BLaER1 (cell line): ENCODE measurements around the gene PERCC1.
"Not testable (repeated sequence)": the region's sequence is repeated elsewhere in the genome, so short reads cannot be mapped to it uniquely, and the experiment has no call there.

Experiments
- H3K27ac ChIP-seq: shearing (Covaris generic); formaldehyde crosslinking; 2 replicates; pipeline ENCODE4 v1.8.1; 2022
- H3K27me3 ChIP-seq: shearing (Covaris generic); formaldehyde crosslinking; 2 replicates; pipeline ENCODE4 v1.8.1; 2022
- H3K36me3 ChIP-seq: shearing (Covaris generic); formaldehyde crosslinking; 2 replicates; pipeline ENCODE4 v1.8.1; 2022
- H3K4me1 ChIP-seq: shearing (Covaris generic); formaldehyde crosslinking; 2 replicates; pipeline ENCODE4 v1.8.1; 2022
- H3K4me2 ChIP-seq: shearing (Covaris generic); formaldehyde crosslinking; 2 replicates; pipeline ENCODE4 v1.8.1; 2022
- H3K4me3 ChIP-seq: shearing (Covaris generic); formaldehyde crosslinking; 2 replicates; pipeline ENCODE4 v1.8.1; 2022
- H3K9ac ChIP-seq: shearing (Covaris generic); formaldehyde crosslinking; 2 replicates; pipeline ENCODE4 v1.8.1; 2022
- H3K9me3 ChIP-seq: shearing (Covaris generic); formaldehyde crosslinking; 2 replicates; pipeline ENCODE4 v1.8.1; 2022
- H4K20me1 ChIP-seq: shearing (Covaris generic); formaldehyde crosslinking; 2 replicates; pipeline ENCODE4 v1.8.1; 2022
- Cebpa-rat ChIP-seq: shearing (Covaris generic); IDR thresholded peaks from 2 replicates; pipeline ENCODE4 v1.8.1; 2022

The PERCC1 gene

DNA sequence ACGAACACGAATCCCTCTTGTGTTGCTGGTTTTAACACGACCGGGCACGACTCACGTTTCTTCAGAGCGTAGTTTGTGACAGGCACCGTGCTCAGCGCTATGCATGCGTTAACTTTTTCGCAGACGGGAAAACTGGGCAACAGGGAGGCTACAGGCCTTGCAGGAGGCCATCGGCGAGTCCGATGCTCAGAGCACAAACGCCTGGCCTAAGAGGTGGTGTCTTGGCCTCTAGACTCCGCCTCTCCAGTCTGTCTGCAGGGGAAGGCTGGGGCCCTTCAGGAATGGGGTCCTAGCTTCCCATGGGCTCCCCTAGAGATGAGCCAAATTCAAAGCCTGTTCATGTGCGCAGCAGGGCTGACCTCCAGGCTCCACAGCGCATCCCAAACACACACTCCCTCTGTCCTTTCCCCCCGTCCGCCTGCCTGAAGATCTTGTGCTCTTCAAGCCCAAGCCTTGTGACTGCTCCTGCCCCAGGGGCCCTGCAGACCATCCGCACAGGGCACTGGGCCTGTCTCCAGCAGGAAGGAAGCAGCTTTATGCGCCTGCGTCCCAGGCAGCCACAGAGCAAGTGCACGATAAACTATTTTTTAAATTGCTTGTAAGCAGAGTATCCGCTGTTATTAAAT lies 40.8 kb downstream of the PERCC1 start:
- no peaks in the 10 kb centered on the region for H3K9me3 ChIP-seq
- H3K9ac ChIP-seq: peak overlapping the region; percentile 98

DNA sequence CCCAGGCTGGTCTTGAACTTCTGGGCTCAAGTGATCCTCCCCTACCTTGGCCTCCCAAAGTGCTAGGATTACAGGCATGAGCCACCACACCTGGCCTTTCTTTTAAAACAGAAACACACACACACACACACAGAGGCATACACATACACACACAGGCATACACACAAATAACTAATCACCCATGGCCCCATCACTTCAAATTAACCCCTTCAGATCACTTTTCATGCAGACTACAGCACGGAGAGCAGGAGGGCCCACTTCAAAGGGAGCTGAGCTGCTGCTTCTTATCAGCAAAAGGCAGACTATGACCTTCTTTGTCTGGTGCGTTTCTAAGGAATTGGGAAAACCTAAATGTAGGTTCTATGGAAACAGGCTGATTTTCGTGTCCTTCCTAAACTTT lies 42.1 kb downstream of the PERCC1 start:
- H3K36me3 ChIP-seq: 0 out of 2 replicates have a peak, but pooled peaks cover 2% of the 10 kb centered on the region
- no peak for TF ChIP-seq Cebpa-rat
- no peaks in the 10 kb centered on the region for H3K27me3 ChIP-seq
- 0 out of 2 replicates have a peak, but pooled peaks cover 5% of the 10 kb centered on the region for H4K20me1 ChIP-seq
- peak overlapping the region; percentile 88 for H3K4me3 ChIP-seq
- peaks cover 70% of the 10 kb centered on the region for H3K4me1 ChIP-seq
- H3K27ac ChIP-seq: peak overlapping the region; percentile 99
- H3K9me3 ChIP-seq: no peaks in the 10 kb centered on the region
- H3K4me2 ChIP-seq: peak overlapping the region; percentile 100
- peak overlapping the region; percentile 98 for H3K9ac ChIP-seq

More for the DNA sequence above, 40.8 kb downstream of the PERCC1 start:
- H4K20me1 ChIP-seq: peaks cover 5% of the 10 kb centered on the region; the same call in 1 of the 2 replicates
- peak overlapping the region; percentile 68 for H3K4me3 ChIP-seq
- TF ChIP-seq Cebpa-rat: no peak
- H3K4me2 ChIP-seq: peak overlapping the region; percentile 100
- H3K27ac ChIP-seq: peak overlapping the region; percentile 99
- 0 out of 2 replicates have a peak, but pooled peaks cover 7% of the 10 kb centered on the region for H3K36me3 ChIP-seq
- no peaks in the 10 kb centered on the region for H3K27me3 ChIP-seq
- peaks cover 83% of the 10 kb centered on the region for H3K4me1 ChIP-seq

DNA sequence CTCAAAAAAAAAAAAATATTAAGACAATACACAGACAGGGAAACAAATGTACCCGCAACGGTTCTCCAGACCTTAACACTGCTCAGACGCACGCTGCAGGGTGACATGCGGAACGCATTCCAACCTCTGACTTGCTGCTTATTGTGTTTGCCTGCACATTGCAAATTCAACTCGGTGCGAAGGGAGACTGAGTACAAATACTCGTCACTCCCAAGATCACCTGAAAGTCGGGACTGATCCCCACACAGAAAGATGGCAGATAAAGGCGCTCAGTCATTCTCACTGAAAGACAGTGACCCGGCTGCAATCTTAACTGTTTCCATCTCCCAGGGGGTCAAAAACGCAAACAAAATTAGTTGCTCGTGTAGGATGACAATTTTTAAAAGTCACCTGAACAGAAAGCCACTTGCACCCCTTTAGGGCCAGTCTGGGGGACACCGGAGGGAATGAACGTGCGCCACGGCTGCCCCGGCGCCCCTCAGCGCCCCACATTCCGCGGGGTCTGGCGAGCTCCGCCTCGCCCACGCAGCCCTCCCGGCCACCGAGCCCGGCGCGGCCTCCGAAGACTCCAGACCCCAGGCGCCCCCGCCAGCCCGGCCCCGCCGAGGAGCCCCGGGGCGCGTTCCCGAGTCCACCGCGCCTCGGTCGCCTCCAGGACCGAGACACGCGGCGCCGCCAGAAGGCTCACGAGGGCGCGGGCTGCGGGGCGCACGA lies 43.4 kb downstream of the PERCC1 start:
- no peaks in the 10 kb centered on the region for H3K27me3 ChIP-seq
- H3K36me3 ChIP-seq: no peaks in the 10 kb centered on the region
- peak overlapping the region; percentile 100 for H3K4me2 ChIP-seq
- no peaks in the 10 kb centered on the region for H3K9me3 ChIP-seq
- H3K4me1 ChIP-seq: peaks cover 58% of the 10 kb centered on the region
- H3K27ac ChIP-seq: peak overlapping the region; percentile 99
- peak overlapping the region; percentile 98 for H3K9ac ChIP-seq
- peak overlapping the region; percentile 88 for H3K4me3 ChIP-seq
- TF ChIP-seq Cebpa-rat: no peak
- 0 out of 2 replicates have a peak, but pooled peaks cover 5% of the 10 kb centered on the region for H4K20me1 ChIP-seq

DNA sequence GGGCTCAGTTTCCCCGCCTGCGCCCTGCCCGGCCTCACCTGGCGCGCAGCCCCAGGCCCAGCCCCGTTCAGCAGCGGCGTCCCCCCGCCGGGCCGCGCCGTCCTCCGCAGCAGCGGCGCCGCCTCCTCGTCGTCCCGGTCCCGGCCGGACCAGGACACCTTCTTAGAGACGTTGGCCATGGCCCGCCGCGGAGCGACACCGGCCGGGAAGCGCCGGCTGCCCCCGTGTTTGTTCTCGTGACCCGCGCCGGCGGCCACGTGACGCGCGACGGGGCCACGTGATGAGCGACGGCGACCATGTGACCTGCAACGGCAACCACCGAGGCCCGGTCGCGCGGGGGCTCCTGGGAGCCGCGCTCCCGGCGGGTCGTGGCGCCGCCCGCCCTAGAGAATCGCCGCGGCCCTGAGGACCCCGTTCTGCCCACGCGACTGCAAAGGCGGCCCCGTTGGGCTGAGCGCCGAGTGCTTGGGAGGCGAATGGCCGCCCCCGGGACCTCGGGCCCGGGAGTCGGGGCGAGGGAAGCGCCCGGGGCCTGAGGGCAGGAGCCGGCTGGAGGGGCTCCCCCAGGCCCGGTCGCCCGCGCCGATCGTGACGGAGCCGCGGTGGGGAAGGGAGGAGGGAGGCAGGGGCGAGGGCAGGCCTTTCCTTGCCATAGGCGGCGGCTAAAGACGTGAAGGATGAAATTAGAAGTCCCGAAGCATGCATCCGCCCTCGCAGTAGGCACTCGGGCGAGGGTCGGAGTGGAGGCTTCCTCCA lies 44.1 kb downstream of the PERCC1 start, which contains the start of gene CLCN7:
CLCN7 (minus strand) TSS at position 233 of the 756 bp plus-strand sequence; CDS start at position 179, 54 bp downstream.
- Histone ChIP-seq H3K9me3 (no peaks in the 10 kb centered on the region), H3K4me2 (peak within 1 kb of the TSS; percentile 100), H3K9ac (peak within 1 kb of the TSS; percentile 98), H3K27me3 (no peaks in the 10 kb centered on the region), H3K4me1 (peaks cover 61% of the 10 kb centered on the region), H3K36me3 (no peaks in the 10 kb centered on the region), H3K4me3 (peak within 1 kb of the TSS; percentile 88), H3K27ac (peak within 1 kb of the TSS; percentile 99), H4K20me1 (0 out of 2 replicates have a peak, but pooled peaks cover 5% of the 10 kb centered on the region)
- no peak for TF ChIP-seq Cebpa-rat

DNA sequence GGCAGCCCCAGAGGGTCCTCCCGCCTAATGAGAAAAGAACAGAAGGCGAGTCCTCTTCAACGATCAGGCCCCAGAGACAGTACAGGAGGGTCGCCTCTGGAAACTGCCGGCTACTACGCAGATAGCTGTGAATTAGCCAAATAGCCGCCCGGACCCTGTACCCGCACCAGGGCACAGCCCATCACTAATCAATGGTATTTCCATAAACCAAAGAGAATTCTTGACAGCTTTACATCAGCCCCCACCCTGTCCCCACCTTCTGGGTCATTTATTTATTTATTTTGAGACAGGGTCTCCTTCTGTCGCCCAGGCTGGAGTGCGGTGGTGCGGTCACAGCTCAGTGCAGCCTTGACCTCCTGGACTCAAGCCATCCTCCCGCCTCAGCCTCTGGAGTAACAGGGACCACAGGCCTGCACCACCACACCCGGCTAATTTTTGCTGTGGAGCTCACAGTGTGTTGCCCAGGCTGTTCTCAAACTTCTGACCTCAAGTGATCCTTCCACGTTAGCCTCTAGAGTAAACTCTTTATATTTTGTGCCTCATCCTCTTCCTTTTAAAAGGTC lies 44.8 kb downstream of the PERCC1 start:
- Histone ChIP-seq H3K4me2 (peak overlapping the region; percentile 100), H3K27me3 (no peaks in the 10 kb centered on the region), H3K4me3 (peak overlapping the region; percentile 88), H3K4me1 (peaks cover 61% of the 10 kb centered on the region), H3K27ac (peak overlapping the region; percentile 99), H3K9me3 (no peaks in the 10 kb centered on the region), H3K36me3 (no peaks in the 10 kb centered on the region), H4K20me1 (0 out of 2 replicates have a peak, but pooled peaks cover 5% of the 10 kb centered on the region), H3K9ac (peak overlapping the region; percentile 98)
- TF ChIP-seq Cebpa-rat: no peak

DNA sequence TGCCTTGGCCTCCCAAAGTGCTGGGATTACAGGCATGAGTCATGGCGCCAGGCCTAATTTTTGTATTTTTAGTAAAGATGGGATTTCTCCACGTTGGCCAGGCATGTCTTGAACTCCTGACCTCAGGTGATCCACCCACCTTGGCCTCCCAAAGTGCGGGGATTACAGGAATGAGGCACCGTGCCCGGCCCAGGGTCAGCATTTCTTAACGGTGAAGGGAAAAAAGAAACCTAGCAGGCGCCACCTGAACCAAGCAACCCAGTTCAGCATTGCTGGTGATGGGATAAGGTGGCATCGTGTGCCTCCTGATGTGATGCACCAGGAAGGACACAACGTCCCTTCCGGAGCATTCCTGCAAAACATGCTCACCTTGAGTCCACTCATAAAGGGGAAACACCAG lies 46.2 kb downstream of the PERCC1 start:
- Histone ChIP-seq H3K27ac (no peak overlapping the region), H3K4me2 (no peak overlapping the region), H3K36me3 (no peaks in the 10 kb centered on the region), H3K4me1 (peaks cover 54% of the 10 kb centered on the region), H3K9ac (no peak overlapping the region), H3K9me3 (no peaks in the 10 kb centered on the region), H3K27me3 (no peaks in the 10 kb centered on the region), H3K4me3 (no peak overlapping the region), H4K20me1 (0 out of 2 replicates have a peak, but pooled peaks cover 5% of the 10 kb centered on the region)
- no peak for TF ChIP-seq Cebpa-rat

DNA sequence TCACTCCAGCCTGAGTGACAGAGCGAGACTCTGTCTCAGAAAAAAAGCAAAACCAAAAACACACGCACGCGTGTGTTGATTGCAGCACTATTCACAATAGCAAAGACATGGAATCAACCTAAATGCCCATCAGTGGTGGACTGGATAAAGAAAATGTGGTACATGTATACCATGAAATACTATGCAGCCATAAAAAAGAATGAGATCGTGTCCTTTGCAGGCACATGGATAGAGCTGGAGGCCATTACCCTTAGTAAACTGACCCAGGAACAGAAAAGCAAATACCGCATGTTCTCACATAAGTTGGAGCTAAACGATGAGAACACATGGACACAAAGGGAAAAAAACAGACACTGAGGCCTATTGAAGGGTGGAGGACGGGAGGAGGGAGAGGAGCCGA lies 48.1 kb downstream of the PERCC1 start:
- not testable (repeated sequence) for H3K4me2 ChIP-seq, H3K9ac ChIP-seq, H4K20me1 ChIP-seq, H3K27me3 ChIP-seq, H3K9me3 ChIP-seq, H3K36me3 ChIP-seq, H3K27ac ChIP-seq, H3K4me3 ChIP-seq
- H3K4me1 ChIP-seq: peaks cover 35% of the 10 kb centered on the region

DNA sequence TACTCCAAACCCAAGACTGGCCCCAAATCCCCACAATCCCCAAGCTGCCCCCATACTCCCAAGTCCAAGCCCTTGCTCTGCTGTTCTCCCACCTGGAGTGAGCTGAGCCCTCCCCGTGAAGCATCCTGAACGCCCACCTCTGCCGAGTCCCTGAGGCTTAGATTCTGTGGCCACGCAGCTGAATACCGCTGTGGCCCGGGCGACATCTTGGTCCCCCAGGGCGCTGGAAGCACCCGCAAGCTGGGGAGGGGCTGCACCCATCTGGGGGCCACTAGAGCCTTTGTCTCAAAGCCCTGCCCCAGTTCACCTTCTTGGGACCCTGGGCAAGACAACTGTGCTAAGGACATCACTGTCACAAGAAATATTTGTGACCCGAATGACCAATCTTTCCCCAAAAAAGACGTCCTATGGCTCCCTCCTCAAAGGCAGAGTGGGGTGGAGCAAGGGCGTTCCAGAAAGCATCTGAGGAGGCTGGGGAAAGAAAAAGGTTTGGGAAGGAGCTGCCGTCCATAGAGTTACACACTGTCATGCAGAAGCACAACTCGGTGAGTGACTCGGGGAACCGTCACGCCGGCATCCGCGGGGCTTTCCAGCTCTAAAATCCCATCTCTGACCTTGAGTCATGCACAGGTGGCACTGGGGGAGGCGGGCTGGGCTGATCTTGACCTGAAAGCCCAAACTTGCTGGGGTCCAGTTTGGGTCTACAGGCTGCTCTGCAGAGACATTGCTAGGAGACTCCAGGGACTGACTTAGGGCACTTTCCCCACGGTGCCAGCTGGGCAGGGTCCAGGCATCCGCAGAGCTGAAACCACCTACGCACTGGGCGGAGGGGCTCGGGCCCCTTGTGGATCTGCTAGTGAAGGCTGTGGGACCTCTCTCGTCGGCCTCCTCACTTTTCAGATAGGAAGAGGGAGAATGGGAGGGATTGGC lies 51.3 kb downstream of the PERCC1 start:
- Histone ChIP-seq H3K4me2 (no peak overlapping the region), H3K27ac (no peak overlapping the region)

More for the DNA sequence above, 51.3 kb downstream of the PERCC1 start:
- Histone ChIP-seq H3K4me1 (peaks cover 21% of the 10 kb centered on the region), H3K36me3 (no peaks in the 10 kb centered on the region), H4K20me1 (no peaks in the 10 kb centered on the region), H3K9ac (no peak overlapping the region), H3K27me3 (no peaks in the 10 kb centered on the region), H3K9me3 (no peaks in the 10 kb centered on the region), H3K4me3 (no peak overlapping the region)
- TF ChIP-seq Cebpa-rat: no peak
